HepG2 (cell line): Measurements from ENCODE around the gene DCC. TPM values are rescaled to one million over a fixed set of nuclear protein-coding genes. Genes with fewer than 3 reads are reported as not detected.
A peak's percentile ranks its signal among the peaks of the same experiment; 100 is the strongest.

Source experiments
- ATAC-seq: fragments of 200-7000 bp; cut with Tn5 transposase; 3 replicates; pipeline ENCODE4 v1.9.1; 2020; ENCODE audit warnings: mild to moderate bottlenecking, moderate library complexity
- BruUV-seq: library from RNA; stranded (reverse); fragments of 400-500 nt; replicated peaks from 2 replicates; lab custom pipeline; 2021; lab: Mats Ljungman, UMichigan
- CTCF ChIA-PET: fragments of 300-600 bp; formaldehyde crosslinking; extraction: SDS; loops from one replicate; lab custom pipeline; 2021; ENCODE audit warnings: low total read pairs, inconsistent platforms, low intra/inter-chr PET ratio; lab: Yijun Ruan, JAX
- POLR2A ChIA-PET: fragments of 350-600 bp; sonication (Branson Sonifier 250); formaldehyde crosslinking; loops from one replicate; lab custom pipeline; 2020; ENCODE audit warnings: antibody characterized with exemption, inconsistent platforms; lab: Yijun Ruan, JAX
- DNase-seq: peaks from one replicate; pipeline ENCODE4 v3.0.0-alpha.2; 2015; ENCODE audit warnings: low spot score
- FAIRE-seq: peaks from 3 replicates; lab custom pipeline; 2011; peaks lifted over from hg19 to GRCh38; lab: Jason Lieb, UNC
- H2AFZ ChIP-seq: one replicate; pipeline ENCODE4 v1.6.1; 2011; ENCODE audit warnings: low read length, inconsistent platforms
- H3K27ac ChIP-seq: fragments of 300-600 bp; 3 replicates; pipeline ENCODE4 v1.8.0; 2011; ENCODE audit warnings: mixed run types, mild to moderate bottlenecking, mixed read lengths, low read length, inconsistent platforms; ENCODE audit not compliant: insufficient read depth; ENCODE audit errors: extremely low read length
- H3K27me3 ChIP-seq, 2 experiments: fragments of 200-600 bp in 1 of 2; 2 replicates in 1 of 2; 3 replicates in 1 of 2; pipeline versions ENCODE4 v1.6.0 to v1.8.0; 2011; ENCODE audit warnings: low read length in 2 of 2, mild to moderate bottlenecking in 2 of 2, moderate library complexity in 2 of 2, inconsistent platforms in 1 of 2; ENCODE audit not compliant: insufficient read depth in 2 of 2, control insufficient read depth in 1 of 2
- H3K36me3 ChIP-seq, 2 experiments: fragments of 200-600 bp in 1 of 2; replicated peaks in 1 of 2; 2 replicates in 1 of 2; 3 replicates in 1 of 2; pipeline versions ENCODE4 v1.5.1 to v1.8.0; 2011; ENCODE audit warnings: low read length in 2 of 2, inconsistent platforms in 1 of 2; ENCODE audit not compliant: insufficient read depth in 2 of 2, control insufficient read depth in 1 of 2
- H3K4me1 ChIP-seq: 2 replicates; pipeline ENCODE4 v1.5.1; 2012; ENCODE audit warnings: low read length, inconsistent platforms; ENCODE audit not compliant: insufficient read depth
- H3K4me2 ChIP-seq: 2 replicates; pipeline ENCODE4 v1.6.0; 2011; ENCODE audit warnings: low read depth, low read length, inconsistent platforms
- H3K4me3 ChIP-seq, 3 experiments: fragments of 200-600 bp in 1 of 3; sonication (generic), shearing (Covaris generic) in 1 of 3; replicated peaks in 1 of 3; 2 replicates each; pipeline ENCODE4 v1.5.1; 2011 to 2016; ENCODE audit warnings: low read length in 3 of 3, inconsistent platforms in 2 of 3, low read depth in 2 of 3, mild to moderate bottlenecking in 2 of 3, control low read depth in 1 of 3, mixed read lengths in 1 of 3; ENCODE audit not compliant: insufficient read depth in 1 of 3
- H3K79me2 ChIP-seq: one replicate; pipeline ENCODE4 v1.6.1; 2011; ENCODE audit warnings: low read length, inconsistent platforms; ENCODE audit not compliant: insufficient read depth
- H3K9ac ChIP-seq: 2 replicates; pipeline ENCODE4 v1.6.0; 2011; ENCODE audit warnings: mild to moderate bottlenecking, low read depth, low read length, inconsistent platforms; ENCODE audit not compliant: insufficient read depth
- H3K9me3 ChIP-seq: 2 replicates; pipeline ENCODE4 v1.5.1; 2012; ENCODE audit warnings: mild to moderate bottlenecking, low read length
- H4K20me1 ChIP-seq: 2 replicates; pipeline ENCODE4 v1.6.0; 2011; ENCODE audit warnings: inconsistent platforms, mild to moderate bottlenecking, low read length, moderate library complexity; ENCODE audit not compliant: insufficient read depth
- AGO1 ChIP-seq: fragments of 200-400 bp; formaldehyde crosslinking; IDR thresholded peaks from 2 replicates; pipeline ENCODE4 v1.6.1; 2017; ENCODE audit warnings: mild to moderate bottlenecking, low read depth, low read length, moderate library complexity; ENCODE audit not compliant: poor library complexity, severe bottlenecking
- CTCF ChIP-seq: sonication (generic); formaldehyde crosslinking; IDR thresholded peaks from 2 replicates; pipeline ENCODE4 v1.5.0; 2020; ENCODE audit warnings: mild to moderate bottlenecking, missing genetic modification reagents, moderate library complexity
- ISX ChIP-seq: sonication (generic); formaldehyde crosslinking; conservative IDR thresholded peaks from 2 replicates; pipeline ENCODE4 v1.5.0; 2020; ENCODE audit warnings: missing genetic modification reagents
- NCOA5 ChIP-seq: sonication (generic); formaldehyde crosslinking; IDR thresholded peaks from 2 replicates; pipeline ENCODE4 v1.4.0; 2020; ENCODE audit warnings: missing genetic modification reagents
- STAG1 ChIP-seq: sonication (generic); formaldehyde crosslinking; IDR thresholded peaks from 2 replicates; pipeline ENCODE4 v1.4.0; 2020; ENCODE audit warnings: missing genetic modification reagents
- ZKSCAN8 ChIP-seq: IDR thresholded peaks from 2 replicates; pipeline ENCODE4 v1.6.1; 2016; ENCODE audit warnings: borderline replicate concordance, missing genetic modification reagents, missing compliant biosample characterization
- WGBS: methylation state at CpG from one replicate; pipeline ENCODE4 v1.1.6; 2017; ENCODE audit warnings: low lambda C conversion rate; 5-methylcytosine and 5-hydroxymethylcytosine counted together
- in situ Hi-C: cut with HindIII; loops from 2 replicates; pipeline ENCODE4 v1.10.0; 2017; ENCODE audit warnings: low pct_unique_long_range_greater_than_20kb; ENCODE audit not compliant: extremely low pct_ligation_motif_present
- intact Hi-C: fragments of 100-400 bp; cut with micrococcal nuclease; formaldehyde crosslinking; loops from one replicate; pipeline ENCODE4 v1.10.0; 2022; ENCODE audit not compliant: unreplicated experiment
- polyA plus RNA-seq, 8 experiments: library from polyadenylated mRNA; depleted of rRNA in 3 of 8; stranded (reverse) in 7 of 8; unstranded in 1 of 8; fragments of >200 nt; fragmentation: Illumina TruSeq in 4 of 8; extraction: Trizol in 4 of 8; gene quantifications; 2 replicates each; pipeline versions ENCODE4 v1.2.1 to v1.2.3, GENCODE V29; 2011 to 2016; ENCODE audit warnings: low read depth in 4 of 8, missing spikeins in 1 of 8, mixed read lengths in 1 of 8; ENCODE audit not compliant: insufficient read depth in 1 of 8
- total RNA-seq, 5 experiments: library from RNA; depleted of rRNA; stranded (reverse); fragments of >200 nt; fragmentation: Illumina TruSeq; extraction: Trizol; gene quantifications; 2 replicates each; pipeline ENCODE4 v1.2.3, GENCODE V29; 2016; ENCODE audit warnings: low read depth in 1 of 5

DCC gene
- total and polyA plus RNA-seq, 2 of the 13 experiments (the other 11 are each of a cell fraction or from before 2014, with no cell fraction given): not detected

- H3K9me3 ChIP-seq: no peaks in the 10 kb centered on the region
- WGBS: 0% methylated on average over 1 of the region's 1 CpG
- H3K4me2 ChIP-seq: no peak overlapping the region
- BruUV-seq: no TSS peak
- H3K27ac ChIP-seq: no peak overlapping the region
- DNase-seq (peak; percentile 7), ATAC-seq (peak; percentile 60; the same call in 2 of the 3 replicates), FAIRE-seq (no peak)
- no peak overlapping the region for H3K9ac ChIP-seq
- in situ Hi-C loops: loop anchor here (25.0 kb wide), 1 partner anchor 668 kb away; no protein-coding TSS in a partner anchor
- H4K20me1 ChIP-seq: no peaks in the 10 kb centered on the region
- H3K27me3 ChIP-seq: no peaks in the 10 kb centered on the region; a peak in 1 of 5 replicates
- no peak overlapping the region for H3K4me3 ChIP-seq
- POLR2A ChIA-PET: no interaction called here
- TF ChIP-seq NCOA5 (CRISPR knock-in tag): no peak
- TF ChIP-seq ISX (CRISPR knock-in tag): no peak
- TF ChIP-seq STAG1 (CRISPR knock-in tag): peak; percentile 59
- TF ChIP-seq AGO1: no peak
- TF ChIP-seq CTCF (CRISPR knock-in tag): peak; percentile 53
- TF ChIP-seq ZKSCAN8 (CRISPR knock-in tag): no peak
- H3K4me1 ChIP-seq: no peaks in the 10 kb centered on the region
- H2AFZ ChIP-seq: no peak overlapping the region
- no peaks in the 10 kb centered on the region for H3K36me3 ChIP-seq
- H3K79me2 ChIP-seq: no peaks in the 10 kb centered on the region
- intact Hi-C loops: no loop called here
- CTCF ChIA-PET: interaction anchor here (0.8 kb wide), 1 partner anchor 1712 kb away, joined by 3 read pairs; no protein-coding TSS in a partner anchor
Measured at GRCh38 chr18:53380063-53380639, 1040.2 kb downstream of the DCC start.
